Stimulated activated CD4-positive, alpha-beta T cell treated with anti-CD3 and anti-CD28 coated beads, TNF-alpha, amount 100 ng/mL, for 4 hours (primary cell): ENCODE measurements around the gene CPNE2.
"Not testable (repeated sequence)": the region's sequence is repeated elsewhere in the genome, so short reads cannot be mapped to it uniquely, and the experiment has no call there.

ENCODE experiments used
- DNase-seq, 3 experiments: peaks; one replicate each; pipeline ENCODE4 v3.0.0-alpha.2; 2020; ENCODE audit warnings: low read depth in 3 of 3

The CPNE2 gene

GRCh38 chr16:57069635-57070370 is 22.6 kb upstream of the CPNE2 start:
- DNase-seq, result no peak

GRCh38 chr16:57070424-57070823 is 22.0 kb upstream of the CPNE2 start:
- no peak for DNase-seq

GRCh38 chr16:57071081-57071732 is 21.2 kb upstream of the CPNE2 start:
- not testable (repeated sequence) for DNase-seq

- no peak for DNase-seq
Observed at GRCh38 chr16:57071831-57072582, 20.4 kb upstream of the CPNE2 start.

- no peak for DNase-seq
Observed at GRCh38 chr16:57072616-57073275, 19.6 kb upstream of the CPNE2 start.

GRCh38 chr16:57077714-57078113 is 14.7 kb upstream of the CPNE2 start:
- no peak for DNase-seq

GRCh38 chr16:57081744-57082143 is 10.6 kb upstream of the CPNE2 start:
- no peak for DNase-seq

- no peak for DNase-seq
Observed at GRCh38 chr16:57082664-57083063, 9.7 kb upstream of the CPNE2 start.

- no peak for DNase-seq
Observed at GRCh38 chr16:57083485-57084126, 8.8 kb upstream of the CPNE2 start.

- DNase-seq, result peak; percentile 46 to 53 (median 50)
Observed at GRCh38 chr16:57084257-57084770, 8.1 kb upstream of the CPNE2 start.

- DNase-seq, result no peak
Observed at GRCh38 chr16:57084996-57085395, 7.4 kb upstream of the CPNE2 start.

- no peak for DNase-seq
Observed at GRCh38 chr16:57087003-57087402, 5.4 kb upstream of the CPNE2 start.

GRCh38 chr16:57089406-57089805 is 3.0 kb upstream of the CPNE2 start:
- DNase-seq, result no peak

- DNase-seq, result no peak
Observed at GRCh38 chr16:57091200-57091974, 996 bp upstream of the CPNE2 start.

- DNase-seq, result peak in 2 of 3 experiments; percentile 21 to 50
Observed at GRCh38 chr16:57092786-57093411, 516 bp downstream of the CPNE2 start.

GRCh38 chr16:57093666-57094564 is 1.5 kb downstream of the CPNE2 start:
- no peak for DNase-seq

- no peak for DNase-seq
Observed at GRCh38 chr16:57094911-57095310, 2.5 kb downstream of the CPNE2 start.

- DNase-seq, result no peak
Observed at GRCh38 chr16:57096192-57096591, 3.8 kb downstream of the CPNE2 start.

GRCh38 chr16:57096793-57097192 is 4.4 kb downstream of the CPNE2 start:
- DNase-seq, result no peak
